ENCODE data around the gene SPECC1.
"Not testable (repeated sequence)": the region's sequence is repeated elsewhere in the genome, so short reads cannot be mapped to it uniquely, and the experiment has no call there.

Gene SPECC1

DNA sequence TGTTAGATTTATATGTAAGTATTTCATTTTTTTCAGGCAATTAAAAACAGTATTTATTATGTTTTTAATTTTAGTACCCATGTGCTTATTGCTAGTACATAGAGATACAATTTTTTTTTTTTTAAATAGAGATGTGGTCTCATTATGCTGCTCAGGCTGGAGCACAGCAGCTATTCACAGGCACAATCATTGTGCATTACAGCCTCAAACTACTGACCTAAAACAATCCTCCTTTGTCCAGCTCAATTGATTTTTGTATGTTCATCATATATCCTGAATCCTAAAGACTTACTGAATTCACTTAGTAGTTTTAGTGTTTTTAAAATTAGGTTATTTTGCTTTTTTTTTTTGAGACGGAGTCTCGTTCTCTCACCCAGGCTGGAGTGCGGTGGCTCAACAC is 26.3 kb downstream of the SPECC1 start:
- no peak overlapping the region for H3K4me3 ChIP-seq (ENCODE audit: low read length)
- TF ChIP-seq, protein P1, sequence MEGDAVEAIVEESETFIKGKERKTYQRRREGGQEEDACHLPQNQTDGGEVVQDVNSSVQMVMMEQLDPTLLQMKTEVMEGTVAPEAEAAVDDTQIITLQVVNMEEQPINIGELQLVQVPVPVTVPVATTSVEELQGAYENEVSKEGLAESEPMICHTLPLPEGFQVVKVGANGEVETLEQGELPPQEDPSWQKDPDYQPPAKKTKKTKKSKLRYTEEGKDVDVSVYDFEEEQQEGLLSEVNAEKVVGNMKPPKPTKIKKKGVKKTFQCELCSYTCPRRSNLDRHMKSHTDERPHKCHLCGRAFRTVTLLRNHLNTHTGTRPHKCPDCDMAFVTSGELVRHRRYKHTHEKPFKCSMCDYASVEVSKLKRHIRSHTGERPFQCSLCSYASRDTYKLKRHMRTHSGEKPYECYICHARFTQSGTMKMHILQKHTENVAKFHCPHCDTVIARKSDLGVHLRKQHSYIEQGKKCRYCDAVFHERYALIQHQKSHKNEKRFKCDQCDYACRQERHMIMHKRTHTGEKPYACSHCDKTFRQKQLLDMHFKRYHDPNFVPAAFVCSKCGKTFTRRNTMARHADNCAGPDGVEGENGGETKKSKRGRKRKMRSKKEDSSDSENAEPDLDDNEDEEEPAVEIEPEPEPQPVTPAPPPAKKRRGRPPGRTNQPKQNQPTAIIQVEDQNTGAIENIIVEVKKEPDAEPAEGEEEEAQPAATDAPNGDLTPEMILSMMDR (IDR thresholded peaks at IDR 0.05; ENCODE audit: insufficient read depth, low read depth, low read length, missing control alignments), result no peak
- DNase-seq (ENCODE audit: low read depth), result no peak

DNA sequence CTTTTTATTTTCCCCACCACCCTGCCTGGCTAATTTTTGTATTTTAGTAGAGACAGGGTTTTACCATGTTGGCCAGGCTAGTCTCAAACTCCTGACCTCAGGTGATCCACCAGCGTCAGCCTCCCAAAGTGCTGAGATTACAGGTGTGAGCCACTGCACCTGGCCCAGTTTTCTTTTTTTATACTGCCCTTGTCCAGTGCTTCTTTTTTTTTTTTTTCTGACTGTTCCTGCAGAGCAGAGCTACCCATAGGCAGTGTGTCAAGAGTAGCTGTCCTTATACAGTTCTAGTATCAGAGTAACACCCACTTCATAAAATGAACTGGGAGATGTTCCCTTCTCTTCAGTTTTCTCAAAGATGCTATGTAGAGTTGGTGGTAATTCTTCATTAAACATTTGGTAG is 28.1 kb downstream of the SPECC1 start:
- H3K4me3 ChIP-seq (ENCODE audit: low read length); DNase-seq (ENCODE audit: low read depth): not testable (repeated sequence)

DNA sequence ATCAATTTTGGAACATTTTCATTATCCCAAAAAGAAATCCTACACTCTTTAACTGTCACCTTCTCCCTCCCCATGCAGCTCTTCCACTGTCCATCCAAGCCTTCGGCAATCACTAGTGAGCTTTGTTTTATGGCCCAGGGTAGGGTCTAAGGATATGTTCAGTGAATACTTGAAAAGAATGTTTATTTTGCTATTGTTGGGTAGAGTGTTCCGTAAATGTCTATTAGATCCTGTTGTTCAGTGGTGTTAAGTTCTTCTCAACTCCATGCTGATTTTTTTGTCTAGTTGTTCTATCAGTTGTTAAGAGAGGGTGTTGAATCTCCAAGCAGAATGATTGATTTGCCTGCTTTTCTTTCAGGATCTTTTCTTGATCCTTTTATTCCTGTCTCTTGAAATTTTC is 29.9 kb downstream of the SPECC1 start:
- DNase-seq (ENCODE audit: low read depth), result no peak
- TF ChIP-seq, protein P1 (IDR thresholded peaks at IDR 0.05; ENCODE audit: insufficient read depth, low read depth, low read length, missing control alignments), result no peak
- H3K4me3 ChIP-seq (ENCODE audit: low read length), result no peak overlapping the region

DNA sequence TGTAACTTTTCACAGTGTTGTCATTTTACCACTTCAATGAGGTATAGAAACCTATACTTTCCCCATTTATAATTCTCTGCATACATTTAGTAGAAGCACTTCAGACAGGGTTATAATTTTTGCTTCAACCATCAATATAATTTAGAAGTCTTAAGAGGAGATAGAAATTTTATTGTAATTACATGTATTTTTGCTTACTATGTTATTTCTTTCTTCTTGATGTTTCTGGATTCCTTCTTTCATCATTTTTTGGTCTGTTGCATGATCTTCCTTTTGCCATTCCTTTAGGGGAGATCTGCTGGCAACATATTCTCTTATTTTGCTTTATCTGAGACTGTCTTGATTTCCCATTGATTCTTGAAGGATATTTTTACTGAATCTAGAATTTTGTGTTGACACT is 31.1 kb downstream of the SPECC1 start:
- H3K4me3 ChIP-seq (ENCODE audit: low read length), result no peak overlapping the region
- DNase-seq (ENCODE audit: low read depth), result no peak
- TF ChIP-seq, protein P1 (IDR thresholded peaks at IDR 0.05; ENCODE audit: insufficient read depth, low read depth, low read length, missing control alignments), result no peak

DNA sequence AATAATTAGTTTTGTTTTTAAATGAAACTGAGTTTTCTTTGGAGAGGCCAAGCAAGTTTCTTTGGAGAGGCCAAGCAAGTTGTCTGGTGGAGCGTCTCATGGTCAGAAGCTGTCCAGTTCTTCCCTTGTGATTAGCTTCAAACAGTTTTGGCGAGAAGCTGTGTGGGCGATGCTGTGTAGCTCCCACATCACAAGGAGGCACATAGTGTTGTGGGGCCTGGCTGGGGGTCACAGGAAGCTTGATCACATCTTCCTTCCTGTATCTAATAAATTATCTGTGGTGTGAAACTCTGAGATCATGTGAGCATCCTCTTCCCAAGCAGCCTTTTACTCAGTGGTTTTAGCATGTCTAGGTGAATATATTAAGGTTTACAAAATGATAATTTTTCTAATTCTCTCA is 33.9 kb downstream of the SPECC1 start:
- DNase-seq (ENCODE audit: low read depth), result no peak
- TF ChIP-seq, protein P1 (IDR thresholded peaks at IDR 0.05; ENCODE audit: insufficient read depth, low read depth, low read length, missing control alignments), result no peak
- no peak overlapping the region for H3K4me3 ChIP-seq (ENCODE audit: low read length)

DNA sequence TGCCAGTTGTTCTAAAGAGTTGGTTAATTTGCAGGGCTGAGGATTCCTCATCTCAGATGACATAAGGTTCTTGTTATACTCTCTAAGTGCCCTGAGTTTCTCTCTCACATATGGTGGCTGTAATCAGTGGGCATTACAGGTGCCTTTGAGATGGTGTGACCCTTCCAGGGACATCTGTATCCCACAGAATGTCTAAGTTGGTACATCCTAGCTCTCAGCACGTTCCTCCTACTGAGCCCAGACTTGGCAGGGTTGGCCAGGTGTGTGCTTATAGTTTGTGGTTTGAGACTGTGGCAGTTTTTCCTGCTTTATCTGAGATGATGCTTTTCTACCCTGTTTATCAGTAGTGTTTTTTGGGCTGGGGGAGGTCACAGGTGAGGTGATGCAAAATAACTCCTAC is 36.3 kb downstream of the SPECC1 start:
- TF ChIP-seq, protein P1 (IDR thresholded peaks at IDR 0.05; ENCODE audit: insufficient read depth, low read depth, low read length, missing control alignments), result no peak
- no peak overlapping the region for H3K4me3 ChIP-seq (ENCODE audit: low read length)
- DNase-seq (ENCODE audit: low read depth), result no peak

DNA sequence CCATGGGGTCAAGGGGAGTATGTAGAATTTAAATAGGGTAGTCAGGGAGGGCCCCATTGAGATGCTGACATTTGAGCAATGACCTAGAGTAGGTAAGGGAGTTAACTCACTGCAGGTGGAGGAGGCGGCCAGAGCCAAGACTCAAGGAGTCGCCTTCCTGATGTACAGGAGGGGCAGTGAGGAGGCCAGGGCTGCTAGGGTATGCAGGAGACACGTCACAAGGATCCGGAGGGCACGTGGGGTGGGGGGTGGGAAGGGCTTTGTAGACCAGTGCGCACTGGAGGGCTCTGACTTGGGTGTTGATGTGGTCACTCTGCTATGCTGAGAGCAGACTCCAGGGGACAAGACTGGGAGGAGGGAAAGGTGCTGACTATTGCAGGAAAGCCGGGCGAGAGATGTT is 37.5 kb downstream of the SPECC1 start:
- no peak overlapping the region for H3K4me3 ChIP-seq (ENCODE audit: low read length)
- TF ChIP-seq, protein P1 (IDR thresholded peaks at IDR 0.05; ENCODE audit: insufficient read depth, low read depth, low read length, missing control alignments), result no peak
- DNase-seq (ENCODE audit: low read depth), result no peak

DNA sequence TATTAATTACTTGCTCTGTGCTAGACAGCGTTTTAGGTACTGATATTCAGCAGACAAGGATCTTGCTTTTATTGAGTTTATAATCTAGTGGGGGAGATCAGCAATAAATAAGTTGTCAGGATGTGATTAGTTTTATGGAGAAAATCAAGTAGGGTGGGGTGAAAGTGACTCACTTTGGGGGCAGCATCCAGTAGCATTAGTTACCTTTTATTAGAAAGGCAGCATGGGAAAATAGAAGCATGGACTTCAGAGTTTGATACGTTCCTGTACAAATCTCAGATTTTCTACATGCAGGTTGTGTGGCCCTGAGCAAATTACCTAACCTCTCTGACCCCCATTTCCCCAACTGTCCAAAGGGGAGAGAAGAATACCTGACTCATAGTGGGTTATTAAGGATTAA is 42.5 kb downstream of the SPECC1 start:
- TF ChIP-seq, protein P1 (IDR thresholded peaks at IDR 0.05; ENCODE audit: insufficient read depth, low read depth, low read length, missing control alignments), result no peak
- no peak for DNase-seq (ENCODE audit: low read depth)
- no peak overlapping the region for H3K4me3 ChIP-seq (ENCODE audit: low read length)

All from epithelial cell of esophagus (primary cell).